ENCODE data around the gene ADARB2.
"Not testable (repeated sequence)": the region's sequence is repeated elsewhere in the genome, so short reads cannot be mapped to it uniquely, and the experiment has no call there.

Gene ADARB2

GRCh38 chr10:1399431-1400100 lies 337.8 kb downstream of the ADARB2 start:
- TF ChIP-seq CTCF (IDR thresholded peaks at IDR 0.05; ENCODE audit: low read depth, low read length): no peak
- H3K4me3 ChIP-seq (ENCODE audit: low read depth, low read length): no peak overlapping the region

- no peak overlapping the region for H3K4me3 ChIP-seq (ENCODE audit: low read depth, low read length)
- no peak for TF ChIP-seq CTCF (IDR thresholded peaks at IDR 0.05; ENCODE audit: low read depth, low read length)
Measured at GRCh38 chr10:1398626-1399410, 338.5 kb downstream of the ADARB2 start.

GRCh38 chr10:1398116-1398515 lies 339.2 kb downstream of the ADARB2 start:
- not testable (repeated sequence) for H3K4me3 ChIP-seq (ENCODE audit: low read depth, low read length)

GRCh38 chr10:1396297-1396635 lies 341.1 kb downstream of the ADARB2 start:
- no peak for TF ChIP-seq CTCF (IDR thresholded peaks at IDR 0.05; ENCODE audit: low read depth, low read length)
- H3K4me3 ChIP-seq (ENCODE audit: low read depth, low read length): no peak overlapping the region

- no peak for TF ChIP-seq CTCF (IDR thresholded peaks at IDR 0.05; ENCODE audit: low read depth, low read length)
- H3K4me3 ChIP-seq (ENCODE audit: low read depth, low read length): no peak overlapping the region
Measured at GRCh38 chr10:1395481-1396296, 341.6 kb downstream of the ADARB2 start.

- TF ChIP-seq CTCF (IDR thresholded peaks at IDR 0.05; ENCODE audit: low read depth, low read length): no peak
- no peak overlapping the region for H3K4me3 ChIP-seq (ENCODE audit: low read depth, low read length)
Measured at GRCh38 chr10:1395025-1395480, 342.3 kb downstream of the ADARB2 start.

GRCh38 chr10:1394155-1394912 lies 343.0 kb downstream of the ADARB2 start:
- TF ChIP-seq CTCF (IDR thresholded peaks at IDR 0.05; ENCODE audit: low read depth, low read length): no peak

More at GRCh38 chr10:1394155-1394912, 343.0 kb downstream of the ADARB2 start:
- H3K4me3 ChIP-seq (ENCODE audit: low read depth, low read length): no peak overlapping the region
